AG04449 (cell line): ENCODE measurements around the gene PDE9A.

Source experiments
- CTCF ChIA-PET: fragments of 350-600 bp; formaldehyde crosslinking; extraction: SDS; loops from one replicate; lab custom pipeline; 2021; ENCODE audit warnings: antibody characterized with exemption; lab: Yijun Ruan, JAX
- POLR2A ChIA-PET: fragments of 400-600, 350-600 bp; formaldehyde crosslinking; extraction: SDS; loops from one replicate; lab custom pipeline; 2020; ENCODE audit warnings: antibody characterized with exemption, inconsistent platforms; lab: Yijun Ruan, JAX
- DNase-seq: peaks from one replicate; pipeline ENCODE4 v3.0.0-alpha.2; 2010; ENCODE audit warnings: low read depth, low spot score
- H3K4me3 ChIP-seq: 2 replicates; pipeline ENCODE4 v1.5.1; 2011; ENCODE audit warnings: low read depth, mild to moderate bottlenecking, control low read depth, low read length
- CTCF ChIP-seq: IDR thresholded peaks from one replicate; pipeline ENCODE4 v1.5.1; 2011; ENCODE audit warnings: mild to moderate bottlenecking, moderate library complexity, low read length, control low read depth, inconsistent platforms; ENCODE audit not compliant: insufficient read depth; ENCODE audit errors: missing control alignments

Gene PDE9A

GRCh38 chr21:42815217-42815616 is 161.8 kb downstream of the PDE9A start:
- no peak for TF ChIP-seq CTCF
- no peak for DNase-seq
- POLR2A ChIA-PET = no interaction called here
- H3K4me3 ChIP-seq = no peak overlapping the region
- CTCF ChIA-PET = interaction anchor here (1.0 kb wide), 1 partner anchor 222 kb away, joined by 4 read pairs; no protein-coding TSS in a partner anchor

GRCh38 chr21:42818328-42818749 is 164.9 kb downstream of the PDE9A start:
- peak; percentile 77 for TF ChIP-seq CTCF
- CTCF ChIA-PET = interaction anchor here (1.2 to 2.6 kb wide), 4 partner anchors 9 to 673 kb away, joined by 6 to 12 read pairs (median 9); no protein-coding TSS in a partner anchor
- POLR2A ChIA-PET = no interaction called here
- no peak for DNase-seq
- H3K4me3 ChIP-seq = no peak overlapping the region

- TF ChIP-seq CTCF = no peak
- POLR2A ChIA-PET = no interaction called here
- no peak for DNase-seq
- no peak overlapping the region for H3K4me3 ChIP-seq
- CTCF ChIA-PET = interaction anchor here (0.8 to 2.6 kb wide), 2 partner anchors 10 to 227 kb away, joined by 3 to 12 read pairs; no protein-coding TSS in a partner anchor
Observed at GRCh38 chr21:42819861-42820615, 166.6 kb downstream of the PDE9A start.

- no peak for DNase-seq
- H3K4me3 ChIP-seq = no peak overlapping the region
- POLR2A ChIA-PET = no interaction called here
- CTCF ChIA-PET = no interaction called here
- no peak for TF ChIP-seq CTCF
Observed at GRCh38 chr21:42820616-42821465, 167.4 kb downstream of the PDE9A start.
